Colonic mucosa (tissue), 4 donors: Measurements from ENCODE around the gene UBE2R2. TPM values are rescaled to one million over a fixed set of nuclear protein-coding genes. Genes with fewer than 3 reads are reported as not detected.

Source experiments
- DNase-seq: peaks from one replicate; pipeline ENCODE4 v3.0.0-alpha.2; 2020
- H3K27ac ChIP-seq: fragments of 200-600 bp; one replicate; pipeline ENCODE4 v1.8.0; 2021
- H3K27me3 ChIP-seq: fragments of 200-600 bp; one replicate; pipeline ENCODE4 v1.8.0; 2021
- H3K36me3 ChIP-seq: fragments of 200-600 bp; one replicate; pipeline ENCODE4 v1.8.0; 2021
- H3K4me1 ChIP-seq: fragments of 200-600 bp; one replicate; pipeline ENCODE4 v1.8.0; 2021; ENCODE audit warnings: mild to moderate bottlenecking
- H3K4me3 ChIP-seq: fragments of 200-600 bp; one replicate; pipeline ENCODE4 v1.8.0; 2021
- H3K9ac ChIP-seq, 2 donors: one replicate each; pipeline ENCODE4 v1.7.0; 2013; ENCODE audit warnings: control low read depth in 2 of 2, low read depth in 2 of 2, low read length in 2 of 2
- H3K9me3 ChIP-seq: fragments of 200-600 bp; one replicate; pipeline ENCODE4 v1.8.0; 2021
- CTCF ChIP-seq: fragments of 200-600 bp; IDR thresholded peaks from one replicate; pipeline ENCODE4 v1.8.0; 2022; ENCODE audit warnings: antibody characterized with exemption, mild to moderate bottlenecking
- intact Hi-C: fragments of 100-400 bp; cut with DNase I; formaldehyde crosslinking; loops from one replicate; pipeline ENCODE4 v1.14.1; 2022
- total RNA-seq, 2 donors: library from RNA; stranded (reverse); fragmentation: NEBNext Ultra II Directional in 1 of 2; extraction: Animal tissue kit (Norgen Biotek cat#: 25700) in 1 of 2; gene quantifications; one replicate each; pipeline ENCODE4 v1.2.1, GENCODE V29; 2021
- donor health status: healthy.
- donor health status: DM: no; HTN: no; CAD: no.
- donor health status: DM: no; HTN: no; CAD: no.

UBE2R2 gene
- total RNA-seq, 2 donors from 2014 or later: 31.4 to 46.0 TPM

GRCh38 chr9:33780276-33780675 is 36.7 kb upstream of the UBE2R2 start:
- DNase-seq: no peak
- Histone ChIP-seq H3K9me3 (no peaks in the 10 kb centered on the region), H3K27ac (no peak overlapping the region), H3K4me1 (no peaks in the 10 kb centered on the region), H3K36me3 (no peaks in the 10 kb centered on the region), H3K4me3 (no peak overlapping the region), H3K27me3 (no peaks in the 10 kb centered on the region), H3K9ac (no peak overlapping the region)
- intact Hi-C loops: no loop called here
- TF ChIP-seq CTCF: no peak

GRCh38 chr9:33781736-33782135 is 35.2 kb upstream of the UBE2R2 start:
- no peak overlapping the region for H3K9ac ChIP-seq
- H3K4me1 ChIP-seq: no peaks in the 10 kb centered on the region
- no peaks in the 10 kb centered on the region for H3K27me3 ChIP-seq
- TF ChIP-seq CTCF: no peak
- DNase-seq: no peak
- H3K9me3 ChIP-seq: no peaks in the 10 kb centered on the region
- H3K27ac ChIP-seq: no peak overlapping the region
- intact Hi-C loops: no loop called here
- no peaks in the 10 kb centered on the region for H3K36me3 ChIP-seq
- no peak overlapping the region for H3K4me3 ChIP-seq

- Histone ChIP-seq H3K27ac (no peak overlapping the region), H3K4me3 (no peak overlapping the region), H3K27me3 (no peaks in the 10 kb centered on the region), H3K9ac (no peak overlapping the region), H3K4me1 (no peaks in the 10 kb centered on the region), H3K36me3 (no peaks in the 10 kb centered on the region), H3K9me3 (no peaks in the 10 kb centered on the region)
- intact Hi-C loops: no loop called here
- no peak for DNase-seq
- TF ChIP-seq CTCF: no peak
Measured at GRCh38 chr9:33782395-33783152, 34.4 kb upstream of the UBE2R2 start.

- DNase-seq: no peak
- TF ChIP-seq CTCF: no peak
- no peaks in the 10 kb centered on the region for H3K27me3 ChIP-seq
- H3K27ac ChIP-seq: no peak overlapping the region
- H3K36me3 ChIP-seq: no peaks in the 10 kb centered on the region
- H3K9ac ChIP-seq: no peak overlapping the region
- intact Hi-C loops: no loop called here
- H3K4me3 ChIP-seq: no peak overlapping the region
- H3K9me3 ChIP-seq: no peaks in the 10 kb centered on the region
- no peaks in the 10 kb centered on the region for H3K4me1 ChIP-seq
Measured at GRCh38 chr9:33785914-33786313, 31.0 kb upstream of the UBE2R2 start.

- no peaks in the 10 kb centered on the region for H3K4me1 ChIP-seq
- H3K9me3 ChIP-seq: no peaks in the 10 kb centered on the region
- H3K4me3 ChIP-seq: no peak overlapping the region
- intact Hi-C loops: no loop called here
- H3K9ac ChIP-seq: no peak overlapping the region
- H3K36me3 ChIP-seq: no peaks in the 10 kb centered on the region
- no peak for DNase-seq
- TF ChIP-seq CTCF: no peak
- H3K27me3 ChIP-seq: no peaks in the 10 kb centered on the region
- H3K27ac ChIP-seq: no peak overlapping the region
Measured at GRCh38 chr9:33786681-33787080, 30.3 kb upstream of the UBE2R2 start.
